ENCODE measurements around the gene FAM171A2.

FAM171A2 gene

DNA sequence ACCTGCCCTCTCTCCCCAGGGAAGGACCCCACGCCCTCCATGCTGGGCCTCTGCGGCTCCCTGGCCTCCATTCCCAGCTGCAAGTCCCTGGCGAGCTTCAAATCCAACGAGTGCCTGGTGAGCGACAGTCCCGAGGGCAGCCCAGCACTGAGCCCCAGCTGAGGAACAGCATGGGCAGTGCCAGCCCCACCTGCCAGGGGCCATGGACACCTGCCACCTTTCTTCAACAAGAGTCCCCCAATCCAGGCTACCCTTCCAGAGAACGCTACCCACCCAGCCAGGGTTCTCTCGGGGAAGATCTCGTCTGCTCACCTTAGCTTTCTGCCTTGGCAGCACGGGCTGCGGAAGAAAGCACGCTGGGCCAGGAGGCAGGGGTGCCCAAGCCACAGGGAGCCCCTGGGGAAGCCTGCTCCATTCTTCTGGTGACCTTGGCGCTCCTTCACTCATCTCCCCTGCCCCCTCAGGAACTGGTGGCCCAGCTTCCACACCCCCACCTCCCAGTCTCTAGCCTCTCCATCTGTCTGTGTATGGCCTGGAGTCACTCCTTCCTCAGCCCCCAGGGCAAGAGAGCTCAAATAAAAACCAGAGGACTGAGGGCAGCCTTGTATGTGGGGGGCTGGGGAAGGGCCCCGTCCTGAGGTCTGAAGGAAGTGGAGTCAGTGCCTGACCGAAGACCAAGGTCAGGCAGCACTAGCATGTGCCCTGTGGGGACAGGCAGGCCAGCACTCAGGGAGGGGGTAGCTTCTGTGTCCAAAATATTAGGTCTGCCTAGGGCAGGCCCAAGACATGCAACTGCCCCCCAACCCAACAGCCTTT lies 45.4 kb downstream of the FAM171A2 start:
- no peak for DNase-seq

DNA sequence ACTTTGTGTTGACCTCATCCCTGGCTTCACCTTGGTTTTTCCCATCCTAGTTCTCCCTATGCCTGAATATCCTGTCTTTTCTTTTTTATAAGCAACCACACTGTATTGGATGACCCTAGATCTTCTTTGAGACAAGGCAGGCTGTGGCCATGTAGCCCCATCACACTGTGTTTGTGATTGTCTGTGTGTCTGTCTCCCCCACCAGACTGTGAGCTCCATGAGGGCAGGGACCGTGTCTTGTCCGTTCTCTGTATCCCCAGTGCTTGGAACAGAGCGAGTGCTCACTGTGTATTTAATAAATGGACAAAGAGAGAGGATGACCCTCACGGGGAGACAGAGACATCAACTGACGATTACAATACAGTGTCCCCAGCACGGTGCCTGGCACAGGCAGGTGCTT lies 46.1 kb downstream of the FAM171A2 start:
- no peak for DNase-seq

DNA sequence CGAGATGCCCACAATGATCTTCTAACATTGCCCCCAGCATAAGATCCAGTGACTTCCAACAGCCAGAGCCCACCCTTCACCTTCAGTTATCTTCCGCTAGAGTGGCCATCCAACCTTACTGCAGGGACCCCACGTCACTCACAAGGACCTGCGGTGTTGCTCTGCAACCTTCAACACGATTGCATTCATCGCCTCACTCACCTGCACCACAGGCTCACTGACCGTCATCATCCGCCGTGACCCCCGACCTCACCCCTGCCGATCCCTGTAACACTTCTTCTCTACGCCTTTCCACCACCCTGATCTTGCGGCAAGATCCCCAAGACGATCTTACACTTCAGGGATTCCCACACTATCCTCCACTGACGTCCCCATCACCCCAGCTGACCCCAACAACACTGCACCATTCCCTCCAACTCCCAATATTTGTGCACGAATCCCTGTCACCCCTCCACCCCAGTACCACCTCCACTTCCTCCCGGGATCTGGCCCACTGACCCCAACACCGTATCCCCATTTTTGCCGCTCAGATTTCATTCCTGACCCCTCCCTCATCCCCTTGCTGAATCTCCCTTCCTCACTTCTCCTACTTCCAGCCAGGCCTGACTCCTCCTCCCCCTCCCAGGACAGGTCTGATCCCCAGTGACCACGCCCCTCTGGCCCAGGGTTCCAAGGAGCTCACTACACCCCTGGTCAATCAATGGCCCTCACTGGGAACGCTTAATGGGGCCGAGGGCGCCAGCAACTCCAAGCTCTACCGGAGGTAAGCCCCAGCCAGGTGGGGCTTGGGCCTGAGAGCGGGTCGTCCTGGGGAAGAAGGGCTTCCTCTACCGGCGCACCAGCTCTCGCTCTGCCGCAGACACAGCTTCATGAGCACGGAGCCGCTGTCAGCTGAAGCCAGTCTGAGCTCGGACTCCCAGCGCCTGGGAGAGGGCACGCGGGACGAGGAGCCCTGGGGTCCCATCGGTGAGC lies 47.6 kb downstream of the FAM171A2 start:
- no peak for DNase-seq

DNA sequence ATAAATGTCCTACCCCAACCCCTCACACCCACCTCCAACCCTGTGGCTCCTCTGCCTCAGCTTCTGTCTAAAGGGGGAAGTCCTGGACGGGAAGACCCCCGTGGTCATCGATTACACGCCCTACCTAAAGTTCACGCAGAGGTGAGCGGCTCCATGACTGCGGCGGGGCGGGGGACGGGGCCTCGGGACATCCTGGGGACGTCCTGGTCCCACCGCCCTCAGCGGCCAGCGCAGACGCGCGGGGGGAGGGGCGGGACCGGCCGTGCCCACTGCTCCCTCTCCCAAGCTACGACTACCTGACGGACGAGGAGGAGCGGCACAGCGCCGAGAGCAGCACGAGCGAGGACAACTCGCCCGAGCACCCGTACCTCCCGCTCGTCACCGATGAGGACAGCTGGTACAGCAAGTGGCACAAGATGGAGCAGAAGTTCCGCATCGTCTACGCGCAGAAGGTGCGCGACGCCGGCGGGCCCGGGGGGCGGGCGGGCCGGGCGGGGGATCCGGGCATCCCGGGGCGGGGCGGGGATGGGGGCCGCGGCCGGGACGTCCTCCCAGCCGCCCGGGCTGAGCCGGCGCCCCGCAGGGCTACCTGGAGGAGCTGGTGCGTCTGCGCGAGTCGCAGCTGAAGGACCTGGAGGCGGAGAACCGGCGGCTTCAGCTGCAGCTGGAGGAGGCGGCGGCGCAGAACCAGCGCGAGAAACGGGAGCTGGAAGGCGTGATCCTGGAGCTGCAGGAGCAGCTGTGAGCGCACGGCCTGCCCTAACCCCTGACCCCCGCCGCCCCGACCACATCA lies 48.6 kb downstream of the FAM171A2 start:
- peak; percentile 65 for DNase-seq

DNA sequence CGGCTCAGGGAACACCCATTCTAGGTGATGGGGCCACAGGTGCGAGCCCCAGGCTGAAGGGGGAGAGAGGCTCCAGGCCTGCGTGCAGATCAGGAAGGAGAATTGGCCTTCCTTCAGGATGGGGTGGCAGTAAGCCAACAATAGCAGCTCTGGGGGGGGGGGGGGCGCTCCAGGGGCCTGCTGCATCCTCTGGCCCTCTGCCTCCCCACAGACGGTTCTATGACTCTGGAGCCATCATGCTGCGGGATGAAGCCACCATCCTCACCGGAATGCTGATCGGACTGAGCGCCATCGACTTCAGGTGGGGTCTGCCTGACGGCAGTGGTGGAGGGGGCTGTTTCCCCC lies 49.2 kb downstream of the FAM171A2 start:
- no peak for DNase-seq

DNA sequence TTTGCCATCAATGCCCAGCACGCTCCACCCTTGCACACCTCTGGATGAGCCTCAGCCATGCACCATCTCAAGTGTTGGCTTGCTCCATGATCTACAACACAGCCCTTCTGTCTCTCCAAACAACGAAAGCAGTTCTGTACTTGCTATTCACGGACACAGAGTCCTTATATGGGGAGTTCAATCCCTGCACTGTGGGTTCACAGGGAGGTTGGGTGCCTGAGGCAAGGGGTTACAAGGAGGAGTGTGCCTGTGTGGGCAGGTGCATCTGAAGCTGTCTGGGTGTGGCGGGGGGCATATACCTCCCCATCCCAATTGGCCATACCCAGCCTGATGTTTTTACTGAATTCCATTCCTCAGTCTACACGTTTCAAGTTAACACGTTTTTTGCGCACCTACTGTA lies 49.6 kb downstream of the FAM171A2 start:
- no peak for DNase-seq

DNA sequence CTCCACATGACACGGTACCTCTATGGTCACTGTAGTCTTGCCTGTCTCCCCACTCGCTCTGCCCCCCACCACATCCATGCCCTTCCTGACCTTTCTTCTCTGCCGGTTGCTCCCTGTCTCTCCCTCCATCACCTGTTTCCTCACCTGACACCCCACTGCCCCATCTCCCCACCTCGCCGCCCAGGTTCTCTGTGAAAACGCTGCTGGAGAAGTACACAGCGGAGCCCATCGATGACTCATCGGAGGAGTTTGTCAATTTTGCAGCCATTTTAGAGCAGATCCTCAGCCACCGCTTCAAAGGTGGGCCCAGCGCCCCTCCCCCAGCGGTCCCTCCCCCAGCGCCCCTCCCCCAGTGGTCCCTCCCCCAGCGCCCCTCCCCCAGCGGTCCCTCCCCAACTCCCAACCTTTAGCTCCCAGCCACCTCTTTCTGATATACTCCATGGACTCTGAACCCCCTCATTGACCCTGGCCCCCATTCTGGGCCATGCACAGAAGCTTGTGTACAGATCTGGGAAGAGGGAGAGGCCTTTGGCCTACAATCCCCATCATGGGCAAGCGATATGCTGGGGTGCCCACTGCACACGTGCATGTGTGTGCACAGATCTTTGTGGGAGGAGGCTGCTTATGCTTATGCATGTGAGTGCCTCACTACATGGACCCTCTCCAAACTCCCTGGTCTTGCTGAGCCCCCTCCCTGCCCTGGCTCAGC lies 51.1 kb downstream of the FAM171A2 start:
- DNase-seq = no peak

DNA sequence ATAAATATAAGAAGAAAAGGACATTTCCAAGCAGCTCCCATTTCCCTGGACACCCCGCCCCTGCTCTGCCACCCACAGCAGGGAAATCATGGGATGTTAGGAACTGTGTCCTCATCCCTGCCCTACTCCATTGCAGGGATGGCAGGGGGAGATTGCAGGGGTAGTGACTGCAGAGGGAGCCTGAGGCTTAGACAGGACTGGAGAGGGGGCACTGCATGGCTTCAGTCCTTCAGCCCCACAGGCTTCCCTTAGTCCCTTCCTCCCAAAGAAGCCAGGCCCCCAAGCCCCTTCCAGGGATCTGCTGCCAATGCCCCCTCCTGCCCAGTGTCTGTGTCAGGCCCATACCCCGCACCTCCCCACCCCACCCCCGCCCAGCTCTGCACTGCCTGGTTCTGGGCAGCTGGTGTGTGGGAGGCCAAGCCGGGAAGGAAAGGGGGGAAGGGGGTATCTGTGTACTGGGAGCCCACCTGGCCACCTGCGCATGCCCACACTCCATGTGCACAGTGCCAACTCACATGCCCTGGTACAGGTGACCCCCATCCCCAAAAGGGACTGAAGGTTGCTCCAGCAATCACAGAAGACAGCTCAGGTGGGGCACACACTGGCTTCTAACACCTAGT lies 52.0 kb downstream of the FAM171A2 start:
- no peak for DNase-seq

DNA sequence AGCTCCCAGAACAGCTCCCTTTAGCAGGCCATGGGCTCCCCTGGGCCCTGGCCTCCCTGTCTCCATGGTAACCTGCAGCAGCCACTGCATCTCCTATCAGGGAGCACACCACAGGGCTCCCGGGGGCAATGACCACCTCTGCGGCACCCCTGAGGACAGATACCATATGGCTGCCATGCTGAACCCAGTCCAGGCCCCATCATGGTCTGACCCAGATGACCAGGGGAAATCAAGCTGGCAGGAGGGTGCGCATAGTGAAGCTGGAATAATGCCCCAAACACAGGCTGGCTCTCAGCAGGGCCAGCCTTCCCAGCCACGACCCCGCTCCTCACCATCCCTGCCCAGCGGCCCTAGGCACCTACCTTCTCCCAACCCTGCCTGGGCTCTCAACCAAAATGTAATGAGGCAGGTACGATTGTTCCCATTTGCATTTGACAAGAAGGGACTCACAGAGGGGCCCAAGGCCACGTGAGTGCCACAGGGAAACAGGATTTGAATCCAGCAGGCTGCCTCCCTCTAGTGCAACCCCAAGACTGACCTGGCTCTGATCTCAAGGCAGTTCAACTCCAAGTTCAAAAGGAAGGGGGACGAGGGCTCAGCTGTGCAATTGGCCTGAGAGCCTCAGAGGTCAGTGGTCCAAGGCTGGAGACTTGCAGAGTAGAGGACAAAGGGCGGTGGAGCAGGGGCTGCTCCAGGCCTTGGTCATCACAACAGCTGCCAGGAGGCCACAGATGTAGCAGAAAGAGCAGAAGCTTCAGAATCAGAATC lies 52.9 kb downstream of the FAM171A2 start:
- no peak for DNase-seq

DNA sequence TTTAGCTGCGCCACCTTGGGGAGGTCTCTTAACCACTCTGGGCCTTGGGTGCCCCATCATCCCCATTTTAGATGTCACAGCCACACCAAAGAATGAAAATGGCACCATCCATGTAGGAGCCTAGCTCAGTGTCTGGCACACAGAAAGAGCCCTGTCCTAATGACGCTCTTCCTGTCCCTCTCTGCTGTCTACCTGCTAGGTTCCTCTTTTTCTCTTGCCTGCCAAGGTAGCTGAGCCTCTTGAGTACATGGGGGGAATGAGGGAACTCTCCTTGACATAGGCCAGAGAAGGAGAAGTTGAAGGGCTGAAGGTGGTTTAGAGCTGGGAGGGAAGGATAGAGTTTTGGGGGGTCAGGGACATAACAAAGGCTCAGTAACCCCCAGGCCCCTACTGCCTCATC lies 53.5 kb downstream of the FAM171A2 start:
- peak; percentile 51 for DNase-seq

DNA sequence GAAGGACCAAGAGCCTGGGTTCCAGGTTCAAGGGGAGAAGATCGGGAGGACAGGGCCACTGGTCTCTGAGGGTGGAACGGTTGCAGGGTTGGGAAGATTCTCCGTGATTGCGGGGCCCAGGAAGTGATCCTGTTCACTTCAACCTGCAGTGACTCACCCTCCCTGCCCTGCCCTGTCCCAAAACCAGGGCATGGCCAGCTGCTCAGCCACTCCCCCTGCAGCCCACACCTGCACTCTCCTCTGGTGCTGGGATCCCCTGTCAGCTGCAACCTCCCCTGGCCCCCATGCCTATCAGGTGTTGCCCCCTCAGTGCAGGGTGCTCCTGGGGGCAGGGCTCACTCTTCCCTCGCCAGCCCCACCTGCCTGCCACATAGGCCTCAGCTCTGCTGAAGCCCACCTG lies 54.2 kb downstream of the FAM171A2 start:
- DNase-seq = no peak

DNA sequence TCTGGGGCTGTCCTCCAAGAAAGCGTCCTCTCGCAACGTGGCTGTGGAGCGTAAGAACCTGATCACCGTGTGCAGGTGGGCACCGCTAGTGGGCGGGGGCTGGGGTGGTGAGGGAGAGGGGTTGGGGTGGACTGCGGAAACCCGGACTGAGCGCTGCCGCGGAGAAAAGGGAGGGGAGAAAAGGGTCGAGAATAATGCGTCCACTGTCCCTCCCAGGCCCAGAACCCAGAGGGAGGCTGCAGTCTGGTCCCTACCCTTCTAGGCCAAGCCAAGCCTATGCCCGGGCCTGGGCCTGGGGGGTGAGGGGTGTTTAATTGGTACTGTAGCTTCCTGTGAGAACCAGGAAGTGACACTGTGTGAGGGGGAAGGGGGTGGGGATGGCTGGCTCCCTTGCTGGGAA lies 54.8 kb downstream of the FAM171A2 start:
- DNase-seq = no peak

DNA sequence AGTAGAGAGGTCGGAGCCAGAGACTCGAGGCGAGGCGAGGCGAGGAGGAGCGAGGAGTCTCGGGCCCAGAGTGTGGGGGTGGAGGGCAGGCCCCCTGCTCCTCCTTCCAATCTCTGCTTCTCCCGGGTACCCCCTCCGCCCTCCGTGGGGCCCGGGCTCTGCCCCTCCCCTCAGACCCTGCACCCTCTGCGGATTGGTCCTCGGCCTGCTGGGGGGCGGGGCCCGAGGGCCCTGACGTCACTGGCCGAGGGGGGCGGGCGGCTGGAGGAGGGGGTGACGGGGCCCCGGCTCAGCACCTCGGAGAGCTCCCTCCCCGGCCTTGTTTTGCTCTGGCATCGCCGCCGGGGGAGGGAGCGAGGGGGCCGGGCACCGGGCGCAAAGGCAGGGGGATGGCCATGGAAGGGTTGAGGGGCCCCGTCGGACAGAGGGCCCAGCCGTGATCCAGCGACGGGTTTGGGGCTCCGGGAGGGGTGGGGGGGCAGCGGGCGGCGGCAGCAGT lies 55.3 kb downstream of the FAM171A2 start, which contains the start of gene RUNDC3A:
RUNDC3A (plus strand) TSS at position 282 of the 499 bp plus-strand sequence. CDS start 232 bp downstream, outside the sequence.
- DNase-seq = peak; percentile 80

DNA sequence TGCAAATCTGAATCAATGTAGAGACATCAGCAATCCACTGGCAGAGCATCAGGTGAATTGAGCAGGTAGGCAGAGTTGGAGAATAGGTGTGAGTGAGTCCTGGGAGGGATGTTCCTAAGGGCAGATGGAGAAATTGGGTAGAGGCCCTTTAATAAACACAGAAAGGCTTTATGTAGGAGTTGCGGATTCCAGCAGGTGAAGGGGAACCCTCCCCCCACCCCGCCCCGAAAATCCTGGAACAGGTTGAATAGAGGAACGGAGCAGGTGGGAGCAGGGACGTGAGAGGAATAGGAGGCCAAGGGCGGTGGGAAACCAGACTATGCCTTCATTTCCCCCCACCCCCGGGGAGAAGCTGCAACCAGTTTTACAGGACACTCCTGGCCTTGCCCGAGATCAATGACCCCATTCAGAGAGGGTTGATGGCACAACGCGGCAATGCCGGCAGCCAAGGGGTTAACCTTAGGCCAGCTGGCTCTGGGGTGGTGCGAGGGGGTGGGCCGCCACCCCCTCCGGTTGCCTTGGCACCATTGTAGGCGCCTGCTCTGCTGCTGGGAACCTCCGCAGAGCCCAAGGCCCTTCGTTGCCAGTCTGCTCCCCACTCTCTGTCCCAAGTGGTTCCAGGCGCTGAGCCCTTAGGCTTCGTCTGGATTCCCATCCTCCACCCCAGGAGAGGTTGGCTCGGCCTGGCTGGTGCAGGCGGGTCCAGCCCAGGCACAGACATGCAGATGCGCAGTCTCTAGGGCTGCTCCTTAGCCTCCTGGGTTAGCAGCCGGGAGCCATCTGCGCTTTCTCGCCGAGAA lies 56.1 kb downstream of the FAM171A2 start:
- DNase-seq = no peak

DNA sequence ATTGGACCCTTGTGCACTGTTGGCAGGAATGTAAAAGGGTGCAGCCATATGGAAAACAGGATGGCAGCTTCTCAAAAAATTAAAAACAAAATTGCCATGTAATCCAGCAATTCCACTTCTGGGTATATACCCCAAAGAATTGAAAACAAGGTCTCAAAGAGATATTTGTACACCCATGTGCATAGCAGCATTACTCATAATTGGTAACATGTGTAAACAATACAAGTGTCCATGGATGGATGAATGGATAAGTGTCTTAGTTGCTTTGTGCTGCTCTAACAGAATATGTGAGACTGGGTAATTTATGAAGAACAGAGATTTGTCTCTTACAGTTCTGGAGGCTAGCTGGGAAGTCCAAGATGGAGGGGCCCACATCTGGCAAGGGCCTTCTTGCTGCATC lies 59.0 kb downstream of the FAM171A2 start:
- DNase-seq = no peak

All from RPMI8226 (cell line).